Right atrium auricular region (tissue), 2 donors: Measurements from ENCODE around the gene ADGRG1. TPM values are rescaled to one million over a fixed set of nuclear protein-coding genes. Genes with fewer than 3 reads are reported as not detected.

Experiments used
- DNase-seq: peaks from one replicate; pipeline ENCODE4 v3.0.0-alpha.2; 2019; ENCODE audit warnings: low spot score
- H3K27ac ChIP-seq, 2 donors: fragments of 200-600 bp; sonication (generic); 1 replicate in 1 of 2; 2 replicates in 1 of 2; pipeline ENCODE4 v1.5.1; 2016 to 2019
- H3K27me3 ChIP-seq, 2 donors: fragments of 200-600 bp; sonication (generic); one replicate each; pipeline versions ENCODE4 v1.5.1 to v1.6.0; 2017 to 2019
- H3K36me3 ChIP-seq: fragments of 200-600 bp; sonication (generic); one replicate; pipeline ENCODE4 v1.5.1; 2016
- H3K4me1 ChIP-seq, 2 donors: fragments of 200-600 bp; sonication (generic); one replicate each; pipeline versions ENCODE4 v1.5.1 to v1.6.0; 2017 to 2019
- H3K4me3 ChIP-seq, 2 donors: fragments of 200-600 bp; sonication (generic); 1 replicate in 1 of 2; 2 replicates in 1 of 2; pipeline ENCODE4 v1.5.1; 2017 to 2019; ENCODE audit warnings: mild to moderate bottlenecking in 1 of 2, moderate library complexity in 1 of 2
- H3K9me3 ChIP-seq, 2 donors: fragments of 200-600 bp; sonication (generic); one replicate each; pipeline ENCODE4 v1.5.1; 2019
- CTCF ChIP-seq, 2 donors: fragments of 200-600 bp; sonication (generic); IDR thresholded peaks; one replicate each; pipeline ENCODE4 v1.5.1; 2019; ENCODE audit warnings: antibody characterized with exemption in 2 of 2
- total RNA-seq, 2 donors: library from RNA; depleted of rRNA; stranded (reverse); fragments of >200 nt; gene quantifications; one replicate each; pipeline ENCODE4 v1.1.0, GENCODE V29; 2016

The ADGRG1 gene
- total RNA-seq, 2 donors from 2014 or later: 12.6 to 25.5 TPM

- no peak for TF ChIP-seq CTCF (IDR thresholded peaks at IDR 0.05)
- Histone ChIP-seq H3K27ac (no peak overlapping the region), H3K4me3 (no peak overlapping the region), H3K36me3 (no peaks in the 10 kb centered on the region), H3K27me3 (no peaks in the 10 kb centered on the region), H3K9me3 (no peaks in the 10 kb centered on the region), H3K4me1 (peaks cover 0 to 15% of the 10 kb centered on the region in 2 donors)
- no peak for DNase-seq
Measured at GRCh38 chr16:57611706-57612105, 16.7 kb upstream of the ADGRG1 start.

GRCh38 chr16:57612494-57612893 is 15.9 kb upstream of the ADGRG1 start:
- Histone ChIP-seq H3K36me3 (no peaks in the 10 kb centered on the region), H3K4me1 (peaks cover 0 to 15% of the 10 kb centered on the region in 2 donors), H3K9me3 (no peaks in the 10 kb centered on the region), H3K4me3 (no peak overlapping the region), H3K27ac (no peak overlapping the region), H3K27me3 (no peaks in the 10 kb centered on the region)
- DNase-seq: no peak
- TF ChIP-seq CTCF (IDR thresholded peaks at IDR 0.05): no peak

GRCh38 chr16:57613514-57613913 is 14.9 kb upstream of the ADGRG1 start:
- H3K9me3 ChIP-seq: no peaks in the 10 kb centered on the region
- TF ChIP-seq CTCF (IDR thresholded peaks at IDR 0.05): no peak
- no peak overlapping the region for H3K4me3 ChIP-seq
- no peak for DNase-seq
- H3K27ac ChIP-seq: no peak overlapping the region
- H3K4me1 ChIP-seq: peaks cover 0 to 15% of the 10 kb centered on the region in 2 donors
- H3K27me3 ChIP-seq: no peaks in the 10 kb centered on the region
- H3K36me3 ChIP-seq: no peaks in the 10 kb centered on the region

GRCh38 chr16:57614536-57614935 is 13.9 kb upstream of the ADGRG1 start:
- TF ChIP-seq CTCF (IDR thresholded peaks at IDR 0.05): no peak
- Histone ChIP-seq H3K27ac (no peak overlapping the region), H3K36me3 (no peaks in the 10 kb centered on the region), H3K9me3 (no peaks in the 10 kb centered on the region), H3K4me3 (no peak overlapping the region), H3K27me3 (no peaks in the 10 kb centered on the region), H3K4me1 (peaks cover 0 to 9% of the 10 kb centered on the region in 2 donors)
- no peak for DNase-seq

- H3K9me3 ChIP-seq: no peaks in the 10 kb centered on the region
- H3K36me3 ChIP-seq: no peaks in the 10 kb centered on the region
- no peaks in the 10 kb centered on the region for H3K27me3 ChIP-seq
- H3K4me3 ChIP-seq: no peak overlapping the region
- peaks cover 0 to 5% of the 10 kb centered on the region in 2 donors for H3K4me1 ChIP-seq
- H3K27ac ChIP-seq: no peak overlapping the region
- DNase-seq: no peak
- TF ChIP-seq CTCF (IDR thresholded peaks at IDR 0.05): no peak
Measured at GRCh38 chr16:57614944-57615343, 13.5 kb upstream of the ADGRG1 start.

- H3K27me3 ChIP-seq: no peaks in the 10 kb centered on the region
- no peaks in the 10 kb centered on the region for H3K4me1 ChIP-seq
- no peak overlapping the region for H3K4me3 ChIP-seq
- H3K9me3 ChIP-seq: no peaks in the 10 kb centered on the region
- H3K36me3 ChIP-seq: no peaks in the 10 kb centered on the region
- TF ChIP-seq CTCF (IDR thresholded peaks at IDR 0.05): no peak
- no peak for DNase-seq
- no peak overlapping the region for H3K27ac ChIP-seq
Measured at GRCh38 chr16:57615813-57616212, 12.6 kb upstream of the ADGRG1 start.
